Activated CD4-positive, alpha-beta memory T cell treated with anti-CD3 and anti-CD28 coated beads for 36 hours (primary cell): ENCODE data around the gene FGF11. TPM values are rescaled to one million over a fixed set of nuclear protein-coding genes. Genes with fewer than 3 reads are reported as not detected.

ENCODE experiments used
- CTCF ChIA-PET: fragments of 350-600 bp; sonication (Branson Sonifier 250); formaldehyde crosslinking; loops from one replicate; lab custom pipeline; 2021; ENCODE audit warnings: antibody characterized with exemption, inconsistent platforms; lab: Charles Lee
- POLR2A ChIA-PET: fragments of 350-600 bp; sonication (Branson Sonifier 250); formaldehyde crosslinking; loops from one replicate; lab custom pipeline; 2021; ENCODE audit warnings: antibody characterized with exemption; lab: Charles Lee
- DNase-seq: peaks from one replicate; pipeline ENCODE4 v3.0.0-alpha.2; 2020
- H3K27ac Mint-ChIP-seq: one replicate; pipeline ENCODE4 v1.8.0; 2021; ENCODE audit warnings: mixed read lengths
- H3K27me3 Mint-ChIP-seq: one replicate; pipeline ENCODE4 v1.8.0; 2021; ENCODE audit warnings: mixed read lengths
- H3K36me3 Mint-ChIP-seq: one replicate; pipeline ENCODE4 v1.8.0; 2021; ENCODE audit warnings: mixed read lengths
- H3K4me1 Mint-ChIP-seq: one replicate; pipeline ENCODE4 v1.8.0; 2021; ENCODE audit warnings: low read depth, mixed read lengths
- H3K4me3 Mint-ChIP-seq: one replicate; pipeline ENCODE4 v1.8.0; 2021; ENCODE audit warnings: mild to moderate bottlenecking, mixed read lengths
- H3K9me3 Mint-ChIP-seq: one replicate; pipeline ENCODE4 v1.8.0; 2021; ENCODE audit warnings: mixed read lengths
- intact Hi-C: fragments of 100-400 bp; cut with micrococcal nuclease; formaldehyde crosslinking; loops from one replicate; pipeline ENCODE4 v1.15.1; 2023
- total RNA-seq, 2 experiments: library from RNA; stranded (reverse); gene quantifications; one replicate each; pipeline ENCODE4 v1.2.3, GENCODE V29; 2021

The FGF11 gene
- total RNA-seq, 2 experiments from 2014 or later: 1.0 to 2.1 TPM

- H3K4me3 Mint-ChIP-seq: peak overlapping the region; percentile 97
- peak; percentile 37 for DNase-seq
- H3K27ac Mint-ChIP-seq: peak overlapping the region; percentile 92
- CTCF ChIA-PET: interaction anchor here (0.8 to 3.0 kb wide), 7 partner anchors 20 to 690 kb away, joined by 3 to 25 read pairs (median 3); partner anchors contain the start of genes SENP3 and TP53
- no peaks in the 10 kb centered on the region for H3K36me3 Mint-ChIP-seq
- no peaks in the 10 kb centered on the region for H3K9me3 Mint-ChIP-seq
- peaks cover 25% of the 10 kb centered on the region for H3K4me1 Mint-ChIP-seq
- POLR2A ChIA-PET: interaction anchor here (1.1 to 1.5 kb wide), 6 partner anchors 8 to 284 kb away, joined by 3 to 8 read pairs (median 4); partner anchors contain the start of genes PLSCR3, POLR2A, TP53 and WRAP53
- no peaks in the 10 kb centered on the region for H3K27me3 Mint-ChIP-seq
- intact Hi-C loops: loop anchor here (5.0 kb wide), 1 partner anchor 96 kb away; the partner anchor contains the start of gene EIF5A
Observed at GRCh38 chr17:7403043-7403726, 36.1 kb upstream of the FGF11 start.

- intact Hi-C loops: loop anchor here (5.0 kb wide), 1 partner anchor 96 kb away; the partner anchor contains the start of gene EIF5A
- Mint-ChIP-seq H3K27me3 (no peaks in the 10 kb centered on the region), H3K4me3 (peak overlapping the region; percentile 97), H3K4me1 (peaks cover 25% of the 10 kb centered on the region), H3K27ac (peak overlapping the region; percentile 92), H3K36me3 (no peaks in the 10 kb centered on the region), H3K9me3 (no peaks in the 10 kb centered on the region)
- ChIA-PET CTCF (interaction anchor here (0.8 to 3.0 kb wide), 10 partner anchors 19 to 690 kb away, joined by 3 to 25 read pairs (median 3); partner anchors contain the start of genes SENP3 and TP53), POLR2A (interaction anchor here (0.8 to 1.5 kb wide), 10 partner anchors 9 to 283 kb away, joined by 3 to 8 read pairs (median 4); partner anchors contain the start of genes PLSCR3, POLR2A, TP53 and WRAP53)
- DNase-seq: no peak
Observed at GRCh38 chr17:7403727-7403976, 35.7 kb upstream of the FGF11 start.

GRCh38 chr17:7403977-7404736 is 35.2 kb upstream of the FGF11 start, which contains the start of gene TMEM256:
Gene TMEM256 (minus strand): TSS chr17:7404097. CDS start chr17:7404084, 13 bp downstream.
- CTCF ChIA-PET: interaction anchor here (0.8 to 3.0 kb wide), 10 partner anchors 20 to 689 kb away, joined by 3 to 25 read pairs (median 3); partner anchors contain the start of genes SENP3 and TP53
- H3K27me3 Mint-ChIP-seq: no peaks in the 10 kb centered on the region
- intact Hi-C loops: loop anchor here (1.0 to 5.0 kb wide), 7 partner anchors 10 to 284 kb away; partner anchors contain the start of genes EIF5A, PLSCR3, POLR2A and TMEM102
- DNase-seq: peak; percentile 99
- no peaks in the 10 kb centered on the region for H3K9me3 Mint-ChIP-seq
- peak within 1 kb of the TSS; percentile 97 for H3K4me3 Mint-ChIP-seq
- H3K36me3 Mint-ChIP-seq: no peaks in the 10 kb centered on the region
- H3K4me1 Mint-ChIP-seq: peaks cover 25% of the 10 kb centered on the region
- H3K27ac Mint-ChIP-seq: peak within 1 kb of the TSS; percentile 92
- POLR2A ChIA-PET: interaction anchor here (0.7 to 1.5 kb wide), 11 partner anchors 9 to 283 kb away, joined by 3 to 8 read pairs (median 3); partner anchors contain the start of genes PLSCR3, POLR2A, TP53 and WRAP53

- Mint-ChIP-seq H3K4me3 (peak overlapping the region; percentile 97), H3K36me3 (no peaks in the 10 kb centered on the region), H3K27ac (peak overlapping the region; percentile 92), H3K4me1 (peaks cover 23% of the 10 kb centered on the region), H3K27me3 (no peaks in the 10 kb centered on the region), H3K9me3 (no peaks in the 10 kb centered on the region)
- ChIA-PET POLR2A (interaction anchor here (0.7 to 1.5 kb wide), 7 partner anchors 10 to 282 kb away, joined by 3 to 8 read pairs (median 3); partner anchors contain the start of genes PLSCR3, TP53 and WRAP53), CTCF (interaction anchor here (0.8 to 3.0 kb wide), 6 partner anchors 21 to 430 kb away, joined by 3 to 25 read pairs (median 4); partner anchors contain the start of genes SENP3 and TP53)
- intact Hi-C loops: loop anchor here (1.0 to 5.0 kb wide), 7 partner anchors 11 to 283 kb away; partner anchors contain the start of genes EIF5A, PLSCR3, POLR2A and TMEM102
- DNase-seq: peak; percentile 78
Observed at GRCh38 chr17:7404737-7405349, 34.5 kb upstream of the FGF11 start.

GRCh38 chr17:7405350-7406234 is 33.7 kb upstream of the FGF11 start:
- no peaks in the 10 kb centered on the region for H3K36me3 Mint-ChIP-seq
- ChIA-PET POLR2A (interaction anchor here (1.2 kb wide), 1 partner anchor 11 kb away, joined by 3 read pairs; the partner anchor contains the start of gene PLSCR3), CTCF (interaction anchor here (1.0 kb wide), 1 partner anchor 31 kb away, joined by 6 read pairs; no protein-coding TSS in a partner anchor)
- peaks cover 23% of the 10 kb centered on the region for H3K4me1 Mint-ChIP-seq
- intact Hi-C loops: loop anchor here (2.0 kb wide), 1 partner anchor 55 kb away; no protein-coding TSS in a partner anchor
- H3K27me3 Mint-ChIP-seq: no peaks in the 10 kb centered on the region
- DNase-seq: no peak
- H3K9me3 Mint-ChIP-seq: no peaks in the 10 kb centered on the region
- peak overlapping the region; percentile 76 for H3K4me3 Mint-ChIP-seq
- no peak overlapping the region for H3K27ac Mint-ChIP-seq

GRCh38 chr17:7406235-7406825 is 33.0 kb upstream of the FGF11 start:
- Mint-ChIP-seq H3K4me3 (no peak overlapping the region), H3K9me3 (no peaks in the 10 kb centered on the region), H3K27me3 (no peaks in the 10 kb centered on the region), H3K4me1 (peaks cover 23% of the 10 kb centered on the region), H3K27ac (no peak overlapping the region), H3K36me3 (no peaks in the 10 kb centered on the region)
- ChIA-PET POLR2A (interaction anchor here (1.2 kb wide), 1 partner anchor 12 kb away, joined by 3 read pairs; the partner anchor contains the start of gene PLSCR3), CTCF (interaction anchor here (1.0 kb wide), 1 partner anchor 31 kb away, joined by 6 read pairs; no protein-coding TSS in a partner anchor)
- no peak for DNase-seq
- intact Hi-C loops: no loop called here

- intact Hi-C loops: no loop called here
- H3K27me3 Mint-ChIP-seq: no peaks in the 10 kb centered on the region
- no peak overlapping the region for H3K4me3 Mint-ChIP-seq
- CTCF ChIA-PET: interaction anchor here (1.0 to 1.5 kb wide), 2 partner anchors 30 to 51 kb away, joined by 3 to 6 read pairs; no protein-coding TSS in a partner anchor
- H3K4me1 Mint-ChIP-seq: peaks cover 21% of the 10 kb centered on the region
- H3K27ac Mint-ChIP-seq: no peak overlapping the region
- POLR2A ChIA-PET: no interaction called here
- DNase-seq: no peak
- H3K9me3 Mint-ChIP-seq: no peaks in the 10 kb centered on the region
- no peaks in the 10 kb centered on the region for H3K36me3 Mint-ChIP-seq
Observed at GRCh38 chr17:7407082-7407481, 32.2 kb upstream of the FGF11 start.

GRCh38 chr17:7407485-7408251 is 31.6 kb upstream of the FGF11 start, which contains the start of gene NLGN2:
Gene NLGN2 (plus strand): TSS chr17:7407845. CDS start chr17:7408256, 411 bp downstream.
- Mint-ChIP-seq H3K4me3 (peak within 1 kb of the TSS; percentile 20), H3K27me3 (no peaks in the 10 kb centered on the region), H3K27ac (no peak within 1 kb of the TSS), H3K36me3 (no peaks in the 10 kb centered on the region), H3K9me3 (no peaks in the 10 kb centered on the region), H3K4me1 (peaks cover 21% of the 10 kb centered on the region)
- DNase-seq: no peak
- CTCF ChIA-PET: interaction anchor here (1.5 kb wide), 1 partner anchor 52 kb away, joined by 3 read pairs; no protein-coding TSS in a partner anchor
- intact Hi-C loops: no loop called here
- POLR2A ChIA-PET: no interaction called here

GRCh38 chr17:7408252-7408727 is 31.0 kb upstream of the FGF11 start:
- no peak overlapping the region for H3K4me3 Mint-ChIP-seq
- H3K36me3 Mint-ChIP-seq: no peaks in the 10 kb centered on the region
- ChIA-PET CTCF (interaction anchor here (1.5 kb wide), 1 partner anchor 52 kb away, joined by 3 read pairs; no protein-coding TSS in a partner anchor), POLR2A (no interaction called here)
- H3K27ac Mint-ChIP-seq: no peak overlapping the region
- peak; percentile 53 for DNase-seq
- no peaks in the 10 kb centered on the region for H3K9me3 Mint-ChIP-seq
- H3K4me1 Mint-ChIP-seq: peaks cover 15% of the 10 kb centered on the region
- no peaks in the 10 kb centered on the region for H3K27me3 Mint-ChIP-seq
- intact Hi-C loops: no loop called here
